Bronchial smooth muscle cell (primary cell): ENCODE measurements around the gene UCHL1. TPM values are rescaled to one million over a fixed set of nuclear protein-coding genes. Genes with fewer than 3 reads are reported as not detected.

ENCODE experiments used
- total RNA-seq: library from RNA; depleted of rRNA; stranded (reverse); fragments of >200 nt; gene quantifications from 2 replicates; pipeline ENCODE4 v1.2.1, GENCODE V29; 2014

Gene UCHL1
- total RNA-seq, result 301 TPM in 2 replicates

DNA sequence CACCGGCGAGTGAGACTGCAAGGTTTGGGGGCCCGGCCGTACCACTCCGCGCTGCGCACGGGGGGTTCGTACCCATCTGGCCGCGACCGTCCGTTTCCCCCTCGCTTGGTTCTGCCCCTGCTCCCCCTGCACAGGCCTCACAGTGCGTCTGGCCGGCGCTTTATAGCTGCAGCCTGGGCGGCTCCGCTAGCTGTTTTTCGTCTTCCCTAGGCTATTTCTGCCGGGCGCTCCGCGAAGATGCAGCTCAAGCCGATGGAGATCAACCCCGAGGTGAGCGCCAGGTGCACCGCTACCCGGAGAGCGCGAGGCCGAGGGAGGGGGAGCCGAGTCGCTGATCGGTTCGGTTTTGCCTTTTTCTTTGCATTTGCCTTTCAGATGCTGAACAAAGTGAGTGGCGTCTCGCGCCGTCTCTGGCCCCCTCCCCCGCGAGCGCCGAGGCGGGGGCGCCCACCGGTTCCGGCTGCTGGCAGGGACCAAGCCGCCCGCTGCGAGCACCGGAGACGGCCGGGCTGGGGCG, at the start of gene UCHL1:
Gene UCHL1, plus strand, starts transcription at position 189 of the 517 bp plus-strand sequence. Its CDS starts 49 bp downstream, at position 238.

DNA sequence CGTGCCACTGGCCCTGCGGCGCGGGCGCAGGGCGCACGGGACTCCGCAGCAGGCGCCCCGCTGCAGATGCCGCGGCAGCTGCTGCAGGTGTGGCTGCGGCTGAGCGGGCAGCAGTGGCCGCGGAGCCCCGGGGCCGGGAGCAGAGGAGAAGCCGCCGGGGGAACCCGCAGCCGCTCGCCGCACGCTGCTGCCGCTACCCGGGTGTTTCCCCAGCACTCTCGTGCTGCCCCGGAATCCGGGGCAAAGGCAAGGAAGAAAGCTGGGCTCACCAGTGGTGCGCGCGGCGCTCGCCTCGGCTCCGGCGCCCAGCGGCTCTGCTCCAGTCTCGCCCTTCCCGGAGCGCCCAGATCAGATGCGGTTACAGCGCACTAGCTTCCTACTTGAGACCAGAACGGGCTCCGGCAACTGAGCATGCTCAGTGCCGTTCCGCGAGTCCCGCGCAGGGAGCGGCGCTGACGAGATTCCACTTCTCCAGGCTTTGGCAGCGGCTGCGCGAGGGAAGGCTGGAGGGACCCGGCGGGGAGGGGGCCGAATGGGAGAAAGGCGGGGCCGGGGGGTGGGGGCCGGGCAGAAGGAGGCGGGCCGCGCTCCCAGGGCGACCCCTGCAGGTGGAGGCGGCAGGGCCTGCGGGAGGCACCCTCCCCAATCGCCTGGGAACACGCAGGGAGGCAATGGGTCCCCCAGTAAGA, 42.4 kb upstream of the UCHL1 start, which contains the start of gene APBB2:
Gene APBB2, minus strand, starts transcription at position 407 of the 689 bp plus-strand sequence. CDS start 181,288 bp downstream, outside the sequence.

Other genes with a start within 250 kb of the UCHL1 start
- gene APBB2, start 42.4 kb upstream of the UCHL1 start, total RNA-seq, result 23.5 and 24.0 TPM in 2 replicates